HG02884 (cell line): Measurements from ENCODE around the gene AKT1.

Experiments
- ATAC-seq: cut with Tn5 transposase; IDR thresholded peaks from one replicate; pipeline ENCODE4 v1.9.1; 2021; ENCODE audit warnings: mild to moderate bottlenecking, moderate library complexity; ENCODE audit not compliant: unreplicated experiment

The AKT1 gene

GRCh38 chr14:104773505-104774452 is 21.8 kb downstream of the AKT1 start:
- no peak for ATAC-seq

- ATAC-seq, result no peak
Measured at GRCh38 chr14:104772707-104773504, 22.6 kb downstream of the AKT1 start.

- no peak for ATAC-seq
Measured at GRCh38 chr14:104771918-104772706, 23.4 kb downstream of the AKT1 start.

DNA sequence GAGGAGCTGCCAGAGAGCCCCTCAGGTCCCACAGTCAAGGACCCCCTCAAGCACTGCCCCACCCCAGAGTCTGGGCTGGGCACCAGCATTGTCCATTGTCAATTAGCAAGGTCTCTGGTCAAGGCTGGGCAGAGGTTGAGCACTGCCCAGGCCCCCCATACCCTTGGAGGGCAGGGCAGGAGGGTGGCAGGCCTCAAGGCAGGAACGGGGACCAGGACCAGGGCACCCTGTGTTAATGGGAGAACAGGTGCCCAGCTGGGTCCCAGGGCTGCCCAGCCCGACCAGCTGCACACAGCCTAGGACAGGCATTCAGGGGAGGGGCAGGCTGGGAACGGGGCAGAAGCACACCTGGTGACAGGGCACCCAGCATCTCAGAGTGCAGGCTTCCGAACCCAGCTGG is 24.2 kb downstream of the AKT1 start:
- ATAC-seq, result no peak

DNA sequence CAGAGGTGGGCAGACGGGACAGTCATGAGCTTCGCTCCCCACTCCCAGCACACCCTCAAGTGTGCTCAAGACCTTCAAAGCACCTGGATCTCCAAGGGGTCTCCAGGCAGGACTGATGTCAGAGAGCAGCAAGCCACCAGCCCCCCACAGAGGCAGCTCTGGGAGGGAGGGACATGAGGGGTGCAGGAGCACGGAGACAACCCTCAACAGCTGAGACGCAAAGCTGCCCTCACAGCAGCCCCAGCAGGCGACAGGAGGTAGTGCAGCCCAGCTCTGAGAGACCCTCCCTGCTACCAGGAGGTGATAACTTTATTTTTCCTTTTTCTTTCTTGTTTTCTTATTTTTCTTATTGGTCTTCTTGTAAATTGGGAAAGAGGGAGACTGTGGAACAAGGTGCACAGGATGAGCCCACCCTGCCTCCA is 24.7 kb downstream of the AKT1 start:
- no peak for ATAC-seq

GRCh38 chr14:104770072-104770579 is 25.4 kb downstream of the AKT1 start:
- ATAC-seq, result no peak

GRCh38 chr14:104769324-104770071 is 26.1 kb downstream of the AKT1 start:
- no peak for ATAC-seq

GRCh38 chr14:104768437-104769323 is 26.9 kb downstream of the AKT1 start:
- peak; percentile 60 for ATAC-seq

DNA sequence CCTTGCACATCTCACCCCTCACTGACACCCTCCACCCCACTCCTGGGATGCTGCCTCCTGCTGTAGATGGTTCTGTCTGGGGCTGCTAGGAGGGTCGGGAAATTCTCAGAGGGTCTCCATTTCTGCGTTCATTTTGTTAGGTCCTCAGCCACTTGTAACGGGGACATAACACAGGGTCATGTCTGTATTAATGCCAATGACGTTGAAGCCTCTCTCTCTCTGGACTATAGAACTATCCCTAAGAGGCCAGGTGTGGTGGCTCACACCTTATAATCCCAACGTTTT is 28.0 kb downstream of the AKT1 start:
- no peak for ATAC-seq

- no peak for ATAC-seq
Measured at GRCh38 chr14:104766863-104767633, 28.5 kb downstream of the AKT1 start.

GRCh38 chr14:104766256-104766862 is 29.2 kb downstream of the AKT1 start:
- no peak for ATAC-seq

DNA sequence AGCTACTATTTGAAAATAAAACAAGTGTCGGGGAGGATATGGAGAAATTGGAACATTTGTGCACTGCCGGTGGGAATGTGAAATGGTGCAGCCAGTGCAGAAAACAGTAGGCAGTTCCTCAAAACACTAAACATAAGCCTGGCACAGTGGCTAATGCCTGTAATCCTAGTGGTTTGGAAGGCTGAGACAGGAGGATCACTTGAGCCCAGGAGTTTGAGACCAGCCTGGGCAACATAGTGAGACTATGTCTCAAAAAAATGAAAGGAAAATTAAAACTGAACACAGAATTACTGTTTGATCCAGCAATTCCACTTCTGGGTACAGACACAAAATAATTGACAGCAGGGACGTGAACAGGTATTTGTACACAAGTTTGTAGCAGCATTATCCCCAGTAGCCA is 30.0 kb downstream of the AKT1 start:
- no peak for ATAC-seq

DNA sequence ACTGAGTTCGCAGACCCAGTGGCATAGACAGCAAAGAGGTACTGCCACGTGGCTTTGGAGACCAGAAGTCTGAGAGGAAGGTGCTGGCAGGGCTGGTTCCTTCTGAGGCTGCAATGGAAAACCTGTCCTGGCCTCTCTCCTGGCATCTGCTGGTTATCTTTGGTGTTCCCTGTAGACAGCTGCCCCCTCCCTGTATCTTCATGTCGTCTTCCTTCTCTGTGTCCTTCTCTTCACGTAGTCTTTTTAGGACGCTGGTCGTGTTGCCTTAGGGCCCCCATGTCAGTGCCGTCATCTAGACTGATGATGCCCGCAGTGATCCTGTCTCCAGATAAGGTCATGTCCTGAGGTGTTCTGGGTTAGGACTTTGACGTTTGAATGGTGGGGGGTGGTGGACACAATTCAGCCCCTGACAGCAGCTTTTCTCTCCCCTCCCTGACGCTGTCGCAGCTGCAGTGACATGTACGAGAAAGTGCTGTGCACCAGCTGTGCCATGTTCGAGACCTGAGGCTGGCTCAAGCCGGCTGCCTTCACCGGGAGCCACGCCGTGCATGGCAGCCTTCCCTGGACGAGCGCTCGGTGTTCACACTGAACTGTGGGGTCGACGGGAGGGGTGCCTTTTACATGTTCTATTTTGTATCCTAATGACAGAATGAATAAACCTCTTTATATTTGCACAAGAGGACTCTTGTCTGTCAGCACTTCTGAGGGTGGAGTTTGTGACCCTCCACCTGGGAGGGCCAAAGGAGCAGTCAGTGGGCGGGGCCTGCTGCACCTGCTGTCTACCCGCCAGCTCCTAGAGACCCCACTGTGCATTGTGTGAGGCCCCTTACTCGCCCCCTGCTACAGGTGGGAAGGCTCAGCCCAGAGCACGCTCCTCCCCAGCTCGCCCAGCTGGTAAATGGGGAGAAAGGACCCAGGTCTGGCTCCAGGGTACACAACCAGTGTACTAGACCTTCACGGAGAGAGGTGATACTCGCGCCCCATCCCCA is 36.3 kb downstream of the AKT1 start:
- ATAC-seq, result no peak

DNA sequence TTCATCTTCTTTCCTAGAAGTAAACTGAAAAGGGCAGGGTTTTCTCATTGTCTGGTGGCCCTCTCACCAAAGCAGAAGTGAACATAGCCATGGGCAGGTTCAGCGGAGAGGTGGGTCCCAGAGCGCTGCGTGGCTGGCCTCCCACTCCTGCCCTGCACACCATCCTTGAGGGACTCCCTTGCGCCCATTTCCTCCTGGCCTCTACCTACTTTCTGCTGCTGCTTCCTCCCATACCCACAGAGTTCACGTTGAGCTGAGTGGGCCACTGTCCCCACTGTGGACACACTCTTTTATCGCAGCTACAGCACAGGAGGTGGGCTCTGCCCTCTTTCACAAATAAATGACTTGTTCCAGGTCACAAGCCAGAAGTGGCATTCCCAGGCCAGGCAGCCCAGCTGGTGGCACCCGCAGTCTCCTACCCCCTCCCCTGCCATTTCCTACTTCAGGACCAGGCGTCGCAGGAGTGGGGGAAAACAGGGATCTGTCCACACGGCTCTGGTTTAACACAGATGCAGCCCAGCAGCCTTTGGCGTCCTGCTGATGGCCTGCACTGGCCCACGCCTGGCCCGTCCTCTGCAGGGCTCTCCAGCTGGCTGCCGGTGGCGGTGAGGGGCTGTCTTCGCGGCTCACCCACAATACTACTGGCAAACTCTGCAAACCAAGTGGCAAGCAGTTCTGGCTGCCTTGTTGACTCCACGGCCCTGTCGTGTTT is 37.7 kb downstream of the AKT1 start:
- no peak for ATAC-seq

- no peak for ATAC-seq
Measured at GRCh38 chr14:104757238-104757585, 38.3 kb downstream of the AKT1 start.

DNA sequence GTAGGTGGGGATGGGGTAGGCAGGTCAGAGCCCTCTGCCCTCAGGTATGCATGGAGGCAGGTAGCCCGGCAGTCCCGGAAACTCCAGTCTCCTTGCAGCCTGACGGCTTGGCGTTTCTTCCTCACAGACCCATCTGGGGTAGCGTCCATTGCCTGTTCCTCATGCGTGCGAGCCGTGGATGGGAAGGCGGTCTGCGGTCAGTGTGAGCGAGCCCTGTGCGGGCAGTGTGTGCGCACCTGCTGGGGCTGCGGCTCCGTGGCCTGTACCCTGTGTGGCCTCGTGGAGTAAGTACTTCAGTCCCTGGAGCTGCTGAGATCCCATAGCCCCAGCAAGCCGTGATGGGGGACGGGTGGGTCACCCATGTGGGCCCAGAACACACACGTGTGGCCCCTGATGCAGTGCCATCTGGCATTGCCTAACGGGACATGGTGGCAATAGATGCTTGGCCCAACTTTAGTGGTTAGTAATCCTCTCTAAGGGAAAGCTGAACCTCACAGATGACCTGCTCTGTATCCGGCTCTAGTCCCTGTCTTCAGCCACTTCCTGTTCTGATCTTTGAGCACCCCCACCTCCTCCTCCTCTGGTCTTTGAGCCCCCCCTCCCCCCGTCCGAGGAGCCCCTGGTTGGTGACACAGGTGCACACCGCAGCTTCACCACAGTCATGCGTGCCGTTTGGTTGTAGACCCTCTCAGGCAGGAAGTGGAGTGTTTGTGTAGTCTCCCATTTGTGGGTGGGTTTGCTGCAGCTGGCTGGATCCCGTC is 38.9 kb downstream of the AKT1 start:
- no peak for ATAC-seq
